ENCODE measurements around the gene XCR1. TPM values are rescaled to one million over a fixed set of nuclear protein-coding genes. Genes with fewer than 3 reads are reported as not detected.

The XCR1 gene
- total and polyA plus RNA-seq, 9 donors: under 0.01 to 1.2 (median 0.05) TPM; not detected in 2

DNA sequence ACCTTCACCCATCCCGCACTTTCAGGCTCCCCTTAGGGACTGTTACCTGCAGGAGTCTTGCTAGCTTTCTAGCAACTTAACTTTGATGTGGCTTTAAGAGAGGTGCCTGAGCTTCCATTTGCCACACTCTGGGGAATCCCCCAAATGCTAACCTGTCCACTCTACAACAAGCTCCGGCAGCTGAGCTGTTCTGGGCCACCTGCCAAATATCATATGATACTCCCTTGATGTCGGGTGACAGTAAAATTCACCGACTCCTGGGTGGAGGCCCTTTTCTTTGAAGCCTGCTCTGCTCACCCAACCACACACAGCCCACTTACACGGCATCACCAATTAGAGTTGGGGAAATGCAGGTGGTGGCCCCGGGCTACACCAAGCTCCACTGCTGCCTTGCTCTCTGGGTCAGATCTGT, 38.0 kb upstream of the XCR1 start:
- WGBS, 3 donors: 8 to 20% (median 15%) methylated on average over 6 of the region's 6 CpGs
- no peaks in the 10 kb centered on the region for H3K9me3 ChIP-seq
- TF ChIP-seq, protein P1, sequence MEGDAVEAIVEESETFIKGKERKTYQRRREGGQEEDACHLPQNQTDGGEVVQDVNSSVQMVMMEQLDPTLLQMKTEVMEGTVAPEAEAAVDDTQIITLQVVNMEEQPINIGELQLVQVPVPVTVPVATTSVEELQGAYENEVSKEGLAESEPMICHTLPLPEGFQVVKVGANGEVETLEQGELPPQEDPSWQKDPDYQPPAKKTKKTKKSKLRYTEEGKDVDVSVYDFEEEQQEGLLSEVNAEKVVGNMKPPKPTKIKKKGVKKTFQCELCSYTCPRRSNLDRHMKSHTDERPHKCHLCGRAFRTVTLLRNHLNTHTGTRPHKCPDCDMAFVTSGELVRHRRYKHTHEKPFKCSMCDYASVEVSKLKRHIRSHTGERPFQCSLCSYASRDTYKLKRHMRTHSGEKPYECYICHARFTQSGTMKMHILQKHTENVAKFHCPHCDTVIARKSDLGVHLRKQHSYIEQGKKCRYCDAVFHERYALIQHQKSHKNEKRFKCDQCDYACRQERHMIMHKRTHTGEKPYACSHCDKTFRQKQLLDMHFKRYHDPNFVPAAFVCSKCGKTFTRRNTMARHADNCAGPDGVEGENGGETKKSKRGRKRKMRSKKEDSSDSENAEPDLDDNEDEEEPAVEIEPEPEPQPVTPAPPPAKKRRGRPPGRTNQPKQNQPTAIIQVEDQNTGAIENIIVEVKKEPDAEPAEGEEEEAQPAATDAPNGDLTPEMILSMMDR (IDR thresholded peaks at IDR 0.05): no peak
- TF ChIP-seq POLR2A (IDR thresholded peaks at IDR 0.05) (no peak), EP300 (IDR thresholded peaks at IDR 0.05) (no peak)
- DNase-seq: no peak
- no peaks in the 10 kb centered on the region for H3K27me3 ChIP-seq
- H3K4me3 ChIP-seq: no peak overlapping the region
- no peaks in the 10 kb centered on the region for H3K36me3 ChIP-seq
- intact Hi-C loops (cut with DNase I): no loop called here
- H3K4me1 ChIP-seq (ENCODE audit: insufficient read depth): peaks cover 4% of the 10 kb centered on the region
- H3K27ac ChIP-seq: no peak overlapping the region

DNA sequence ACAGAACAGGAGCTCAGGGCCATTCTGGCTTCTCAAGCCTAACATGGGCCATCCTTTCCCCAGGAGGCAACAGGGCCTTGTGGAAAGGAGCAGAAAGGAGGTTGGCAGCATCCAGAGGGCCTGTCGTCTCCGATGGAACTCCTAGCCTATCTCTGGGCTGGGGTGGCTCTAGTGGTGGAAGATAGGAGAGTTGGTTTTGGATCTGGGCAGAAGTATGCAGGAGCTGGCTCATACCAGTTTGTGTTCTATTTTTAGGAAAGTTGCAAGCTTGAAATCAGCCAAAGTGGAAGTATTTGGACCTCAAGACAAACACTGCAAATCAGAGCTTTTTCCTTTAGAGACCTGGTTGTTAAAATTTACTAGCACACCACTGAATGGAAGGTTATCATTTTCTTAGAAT, 35.4 kb upstream of the XCR1 start:
- no peak overlapping the region for H3K27ac ChIP-seq
- TF ChIP-seq, protein P1 (IDR thresholded peaks at IDR 0.05): no peak
- TF ChIP-seq POLR2A (IDR thresholded peaks at IDR 0.05) (no peak), EP300 (IDR thresholded peaks at IDR 0.05) (no peak)
- 8 to 33% (median 17%) methylated on average over 2 of the region's 2 CpGs for WGBS, 3 donors
- intact Hi-C loops (cut with DNase I): loop anchor here in 1 of 4 donors (5.0 kb wide), 1 partner anchor 110 kb away; no protein-coding TSS in a partner anchor
- DNase-seq: no peak
- H3K27me3 ChIP-seq: no peaks in the 10 kb centered on the region
- no peaks in the 10 kb centered on the region for H3K36me3 ChIP-seq
- peaks cover 4% of the 10 kb centered on the region for H3K4me1 ChIP-seq (ENCODE audit: insufficient read depth)
- H3K4me3 ChIP-seq: no peak overlapping the region
- H3K9me3 ChIP-seq: no peaks in the 10 kb centered on the region

DNA sequence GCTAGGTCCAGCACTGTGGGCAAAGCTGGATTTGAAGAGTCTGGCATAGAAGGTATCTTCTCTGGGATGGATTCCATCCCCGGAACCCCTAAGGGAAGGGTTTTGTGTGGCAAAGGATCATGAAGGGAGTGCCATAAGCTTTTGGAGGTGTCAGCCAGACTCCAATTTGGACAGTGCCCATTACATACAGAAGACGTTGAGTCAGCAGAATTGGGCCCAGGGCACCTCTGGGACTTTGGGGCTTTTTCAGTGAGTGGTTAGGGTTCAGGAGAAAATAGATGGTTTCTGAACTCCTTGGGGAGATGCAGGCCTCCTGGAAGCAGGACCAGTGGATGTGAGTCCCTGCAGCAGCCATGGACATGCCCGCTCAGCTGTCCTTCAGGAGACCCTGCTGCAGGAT, 34.6 kb upstream of the XCR1 start:
- H3K4me3 ChIP-seq: no peak overlapping the region
- H3K27me3 ChIP-seq: no peaks in the 10 kb centered on the region

DNA sequence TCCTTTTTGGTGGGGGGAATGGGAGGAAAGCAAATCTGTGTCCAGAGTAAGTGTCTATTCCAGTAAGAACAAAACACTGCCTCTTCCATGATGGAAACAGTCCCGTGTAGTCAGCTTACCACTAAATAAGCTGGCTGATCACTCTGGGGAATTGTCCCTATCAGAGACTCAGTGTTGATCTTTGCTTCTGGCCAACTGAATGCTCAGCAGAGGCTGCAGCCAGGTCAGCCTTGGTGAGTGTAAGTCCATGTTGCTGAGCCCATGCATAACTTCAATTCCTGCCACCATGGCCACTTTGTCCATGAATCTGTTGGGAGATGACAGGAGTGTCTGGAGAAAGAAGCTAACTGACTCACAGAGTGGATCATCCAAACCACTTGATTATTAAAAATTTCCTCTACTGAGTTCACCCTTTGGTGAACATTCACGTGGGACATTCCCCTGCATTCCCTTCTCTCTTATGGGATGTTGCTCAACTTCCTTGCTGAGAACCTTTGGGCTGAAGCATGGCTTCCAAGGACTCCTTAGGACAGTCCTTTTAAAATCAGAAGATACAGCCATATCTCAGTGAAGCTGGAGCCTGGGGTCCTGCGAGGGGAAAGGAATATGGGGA, 33.9 kb upstream of the XCR1 start:
- Histone ChIP-seq H3K27ac (no peak overlapping the region), H3K9me3 (no peaks in the 10 kb centered on the region), H3K36me3 (no peaks in the 10 kb centered on the region), H3K27me3 (no peaks in the 10 kb centered on the region), H3K4me1 (ENCODE audit: insufficient read depth) (peaks cover 4% of the 10 kb centered on the region), H3K4me3 (no peak overlapping the region)
- DNase-seq: no peak
- TF ChIP-seq, protein P1 (IDR thresholded peaks at IDR 0.05): no peak
- no peak for TF ChIP-seq POLR2A (IDR thresholded peaks at IDR 0.05)
- no peak for TF ChIP-seq EP300 (IDR thresholded peaks at IDR 0.05)
- intact Hi-C loops (cut with DNase I): loop anchor here in 1 of 4 donors (5.0 kb wide), 1 partner anchor 109 kb away; no protein-coding TSS in a partner anchor
- WGBS, 3 donors: 76 to 88% (median 82%) methylated on average over 3 of the region's 3 CpGs

More for the DNA sequence above, 34.6 kb upstream of the XCR1 start:
- H3K36me3 ChIP-seq: no peaks in the 10 kb centered on the region
- TF ChIP-seq, protein P1 (IDR thresholded peaks at IDR 0.05): no peak
- TF ChIP-seq POLR2A (IDR thresholded peaks at IDR 0.05) (no peak), EP300 (IDR thresholded peaks at IDR 0.05) (no peak)
- intact Hi-C loops (cut with DNase I): loop anchor here in 1 of 4 donors (5.0 kb wide), 1 partner anchor 110 kb away; no protein-coding TSS in a partner anchor
- peaks cover 4% of the 10 kb centered on the region for H3K4me1 ChIP-seq (ENCODE audit: insufficient read depth)
- H3K27ac ChIP-seq: no peak overlapping the region
- no peak for DNase-seq
- 92 to 97% (median 97%) methylated on average over 3 of the region's 3 CpGs for WGBS, 3 donors
- H3K9me3 ChIP-seq: no peaks in the 10 kb centered on the region
